HEK293 (cell line): Measurements from ENCODE around the gene MACIR.

Experiments used
- CTCF ChIP-seq: fragments of 450-650 bp; formaldehyde crosslinking; IDR thresholded peaks from 2 replicates; pipeline ENCODE4 v1.5.1; 2016; ENCODE audit warnings: missing biosample characterization, missing genetic modification characterization
- ZNF302 ChIP-seq: fragments of 450-650 bp; formaldehyde crosslinking; IDR thresholded peaks from 2 replicates; pipeline ENCODE4 v1.5.1; 2016; ENCODE audit warnings: missing biosample characterization, missing genetic modification characterization, low read depth

- TF ChIP-seq ZNF302 (no peak), CTCF (tag by site-specific recombination) (no peak)
Measured at GRCh38 chr5:103270581-103270980, 12.0 kb downstream of the MACIR start.
